H1 (cell line): ENCODE data around the gene CISTR. TPM values are rescaled to one million over a fixed set of nuclear protein-coding genes. Genes with fewer than 3 reads are reported as not detected.

Experiments
- CTCF ChIA-PET: fragments of 300-600 bp; sonication (Branson Sonifier 250); formaldehyde crosslinking; loops from one replicate; lab custom pipeline; 2021; ENCODE audit not compliant: partially characterized antibody; lab: Charles Lee
- POLR2A ChIA-PET: fragments of 300-600 bp; sonication (Branson Sonifier 250); formaldehyde crosslinking; loops from one replicate; lab custom pipeline; 2021; ENCODE audit warnings: inconsistent platforms; ENCODE audit not compliant: partially characterized antibody; lab: Charles Lee
- DNase-seq, 2 experiments: peaks; one replicate each; pipeline versions ENCODE4 v3.0.0 to v3.0.0-alpha.2; 2010 to 2022; ENCODE audit warnings: low spot score in 2 of 2, low read depth in 1 of 2, mixed read lengths in 1 of 2
- FAIRE-seq: peaks from 2 replicates; lab custom pipeline; 2011; peaks lifted over from hg19 to GRCh38; lab: Jason Lieb, UNC
- H2AFZ ChIP-seq: 2 replicates; pipeline ENCODE4 v1.8.1; 2012; ENCODE audit warnings: low read length, inconsistent platforms
- H2AK5ac ChIP-seq: 2 replicates; pipeline ENCODE4 v1.6.1; 2013; ENCODE audit warnings: low read depth, low read length
- H2BK120ac ChIP-seq: replicated peaks from 2 replicates; pipeline ENCODE3; 2013; ENCODE audit warnings: low read depth, low read length, inconsistent platforms
- H2BK12ac ChIP-seq: 2 replicates; pipeline ENCODE4 v1.6.1; 2013; ENCODE audit warnings: low read depth, low read length
- H2BK15ac ChIP-seq: 2 replicates; pipeline ENCODE4 v1.6.1; 2013; ENCODE audit warnings: low read length
- H2BK20ac ChIP-seq: 2 replicates; pipeline ENCODE4 v1.6.1; 2013; ENCODE audit warnings: low read length
- H2BK5ac ChIP-seq: 2 replicates; pipeline ENCODE4 v1.6.1; 2013; ENCODE audit warnings: low read depth, low read length
- H3K14ac ChIP-seq: 2 replicates; pipeline ENCODE4 v1.6.1; 2013; ENCODE audit warnings: inconsistent platforms; ENCODE audit not compliant: insufficient read length
- H3K18ac ChIP-seq: 2 replicates; pipeline ENCODE4 v1.6.1; 2013; ENCODE audit warnings: low read length; ENCODE audit errors: extremely low read depth
- H3K23ac ChIP-seq: 2 replicates; pipeline ENCODE4 v1.6.1; 2013; ENCODE audit warnings: inconsistent platforms; ENCODE audit not compliant: insufficient read length
- H3K23me2 ChIP-seq: 2 replicates; pipeline ENCODE4 v1.6.1; 2013; ENCODE audit warnings: low read depth, low read length
- H3K27ac ChIP-seq: 2 replicates; pipeline ENCODE4 v1.6.1; 2011; ENCODE audit warnings: low read depth, low read length, inconsistent platforms
- H3K27me3 ChIP-seq, 4 experiments: replicated peaks in 1 of 4; 1 replicate in 1 of 4; 2 replicates in 3 of 4; pipeline versions ENCODE4 v1.6.1 to v1.8.1; 2011 to 2013; ENCODE audit warnings: low read length in 3 of 4, mild to moderate bottlenecking in 3 of 4, inconsistent platforms in 2 of 4, mixed read lengths in 2 of 4, moderate library complexity in 1 of 4; ENCODE audit not compliant: control insufficient read depth in 3 of 4, insufficient read depth in 3 of 4; ENCODE audit errors: extremely low read depth in 1 of 4
- H3K36me3 ChIP-seq, 4 experiments: 2 replicates each; pipeline versions ENCODE4 v1.6.1 to v1.8.1; 2011 to 2013; ENCODE audit warnings: mild to moderate bottlenecking in 4 of 4, low read length in 3 of 4, moderate library complexity in 2 of 4, control low read depth in 1 of 4, inconsistent platforms in 1 of 4; ENCODE audit not compliant: insufficient read depth in 4 of 4, control insufficient read depth in 2 of 4
- H3K4ac ChIP-seq: replicated peaks from 2 replicates; pipeline ENCODE3; 2013; ENCODE audit warnings: low read length, low read depth, mixed read lengths, inconsistent platforms; ENCODE audit not compliant: insufficient read length
- H3K4me1 ChIP-seq, 4 experiments: replicated peaks in 1 of 4; 1 replicate in 1 of 4; 2 replicates in 3 of 4; pipeline versions ENCODE4 v1.6.1 to v1.8.1; 2011 to 2013; ENCODE audit warnings: low read length in 3 of 4, inconsistent platforms in 2 of 4, mixed read lengths in 1 of 4; ENCODE audit not compliant: insufficient read depth in 4 of 4, control insufficient read depth in 3 of 4
- H3K4me2 ChIP-seq, 2 experiments: 2 replicates each; pipeline versions ENCODE4 v1.6.1 to v1.8.1; 2011 to 2013; ENCODE audit warnings: low read depth in 2 of 2, low read length in 2 of 2, control low read depth in 1 of 2, inconsistent platforms in 1 of 2, mild to moderate bottlenecking in 1 of 2; ENCODE audit not compliant: insufficient read depth in 1 of 2
- H3K4me3 ChIP-seq, 4 experiments: fragments of 200-600, 300-600 bp in 1 of 4; sonication (generic), shearing (Covaris generic), sonication (Bioruptor Twin) in 1 of 4; 2 replicates each; pipeline versions ENCODE4 v1.5.1 to v1.8.1; 2011 to 2016; ENCODE audit warnings: low read length in 4 of 4, low read depth in 3 of 4, control low read depth in 2 of 4, inconsistent platforms in 2 of 4, mild to moderate bottlenecking in 2 of 4, mixed read lengths in 1 of 4, moderate library complexity in 1 of 4; ENCODE audit not compliant: insufficient read depth in 2 of 4; ENCODE audit errors: extremely low read depth in 1 of 4
- H3K56ac ChIP-seq: replicated peaks from 2 replicates; pipeline ENCODE3; 2013; ENCODE audit warnings: low read depth, mild to moderate bottlenecking, mixed read lengths, low read length, inconsistent platforms; ENCODE audit not compliant: insufficient read length
- H3K79me1 ChIP-seq: 2 replicates; pipeline ENCODE4 v1.6.1; 2013; ENCODE audit warnings: low read depth, low read length, control low read depth
- H3K79me2 ChIP-seq, 2 experiments: 2 replicates each; pipeline versions ENCODE4 v1.6.1 to v1.8.1; 2012 to 2013; ENCODE audit warnings: low read length in 2 of 2, mild to moderate bottlenecking in 2 of 2, inconsistent platforms in 1 of 2; ENCODE audit not compliant: insufficient read depth in 2 of 2, control insufficient read depth in 1 of 2
- H3K9ac ChIP-seq, 4 experiments: replicated peaks in 1 of 4; 1 replicate in 1 of 4; 2 replicates in 3 of 4; pipeline versions ENCODE4 v1.6.1 to v1.8.1; 2011 to 2013; ENCODE audit warnings: low read depth in 3 of 4, low read length in 3 of 4, control low read depth in 2 of 4, mild to moderate bottlenecking in 2 of 4, moderate library complexity in 2 of 4, inconsistent platforms in 1 of 4; ENCODE audit errors: extremely low read depth in 1 of 4
- H3K9me3 ChIP-seq, 2 experiments: 2 replicates each; pipeline versions ENCODE4 v1.6.1 to v1.8.1; 2012 to 2013; ENCODE audit warnings: mild to moderate bottlenecking in 2 of 2, moderate library complexity in 2 of 2, control low read depth in 1 of 2, inconsistent platforms in 1 of 2, low read depth in 1 of 2, low read length in 1 of 2, mixed read lengths in 1 of 2; ENCODE audit not compliant: insufficient read depth in 2 of 2
- H4K20me1 ChIP-seq, 2 experiments: replicated peaks in 1 of 2; 2 replicates each; pipeline versions ENCODE3 to v1.8.1; 2011 to 2013; ENCODE audit warnings: inconsistent platforms in 2 of 2, low read length in 2 of 2, mild to moderate bottlenecking in 1 of 2; ENCODE audit not compliant: insufficient read depth in 2 of 2, control insufficient read depth in 1 of 2
- H4K5ac ChIP-seq: 2 replicates; pipeline ENCODE4 v1.6.1; 2013; ENCODE audit warnings: low read length, low read depth, mixed read lengths, inconsistent platforms; ENCODE audit not compliant: insufficient read length
- H4K8ac ChIP-seq: 2 replicates; pipeline ENCODE4 v1.8.0; 2013; ENCODE audit warnings: mild to moderate bottlenecking, moderate library complexity, low read length, inconsistent platforms; ENCODE audit not compliant: insufficient read depth; ENCODE audit errors: extremely low read depth
- H4K91ac ChIP-seq: replicated peaks from 2 replicates; pipeline ENCODE3; 2013; ENCODE audit warnings: low read length, mixed read lengths, inconsistent platforms; ENCODE audit not compliant: insufficient read length
- ASH2L ChIP-seq: fragments of 200-600, 300-600 bp; sonication (generic); IDR thresholded peaks from one replicate; pipeline ENCODE4 v1.7.1; 2017; ENCODE audit warnings: low read length
- BRCA1 ChIP-seq: IDR thresholded peaks from 2 replicates; pipeline ENCODE4 v1.6.1; 2012; ENCODE audit warnings: low read depth, low read length, improper control_type of control experiment
- CEBPB ChIP-seq: IDR thresholded peaks from 2 replicates; pipeline ENCODE4 v1.6.1; 2012; ENCODE audit warnings: low read depth, low read length
- CTBP2 ChIP-seq: IDR thresholded peaks from 2 replicates; pipeline ENCODE4 v1.7.0; 2011; ENCODE audit warnings: borderline replicate concordance, mild to moderate bottlenecking, moderate library complexity, mixed read lengths, low read length; ENCODE audit not compliant: insufficient read depth, insufficient read length
- EGR1 ChIP-seq: IDR thresholded peaks from 2 replicates; pipeline ENCODE4 v1.6.1; 2011; ENCODE audit warnings: low read depth, low read length, borderline replicate concordance
- GABPA ChIP-seq: IDR thresholded peaks from 2 replicates; pipeline ENCODE4 v1.6.1; 2011; ENCODE audit warnings: mild to moderate bottlenecking, low read length, moderate library complexity, borderline replicate concordance; ENCODE audit not compliant: insufficient read depth
- HDAC2 ChIP-seq, 2 experiments: fragments of 300-600 bp in 1 of 2; sonication (generic) in 1 of 2; IDR thresholded peaks; 2 replicates each; pipeline ENCODE4 v1.6.1; 2011 to 2012; ENCODE audit warnings: low read depth in 2 of 2, low read length in 2 of 2, mild to moderate bottlenecking in 2 of 2, moderate library complexity in 2 of 2, borderline replicate concordance in 1 of 2, inconsistent platforms in 1 of 2
- HDAC6 ChIP-seq: IDR thresholded peaks from one replicate; pipeline ENCODE4 v1.7.1; 2012; ENCODE audit warnings: low read depth, mild to moderate bottlenecking, inconsistent platforms, low read length, moderate library complexity
- JUN ChIP-seq: IDR thresholded peaks from 2 replicates; pipeline ENCODE4 v1.6.1; 2011; ENCODE audit warnings: low read depth, mild to moderate bottlenecking, improper control_type of control experiment, low read length
- KDM4A ChIP-seq: IDR thresholded peaks from one replicate; pipeline ENCODE4 v1.7.1; 2012; ENCODE audit warnings: low read depth, mild to moderate bottlenecking, moderate library complexity, low read length, inconsistent platforms; ENCODE audit not compliant: severe bottlenecking
- MAFK ChIP-seq: IDR thresholded peaks from 2 replicates; pipeline ENCODE4 v1.6.1; 2012; ENCODE audit warnings: low read depth, mild to moderate bottlenecking, improper control_type of control experiment, low read length
- POLR2AphosphoS5 ChIP-seq: IDR thresholded peaks from 2 replicates; pipeline ENCODE4 v1.6.1; 2011; ENCODE audit warnings: low read depth, low read length
- SP4 ChIP-seq: IDR thresholded peaks from 2 replicates; pipeline ENCODE4 v1.6.1; 2012; ENCODE audit warnings: low read length, inconsistent platforms
- SUZ12 ChIP-seq: fragments of 200-600 bp; sonication (generic); IDR thresholded peaks from 2 replicates; pipeline ENCODE4 v1.6.1; 2012; ENCODE audit warnings: mild to moderate bottlenecking, inconsistent platforms, low read length, moderate library complexity, mixed read lengths
- TCF12 ChIP-seq: IDR thresholded peaks from 2 replicates; pipeline ENCODE4 v1.6.1; 2011; ENCODE audit warnings: low read depth, mild to moderate bottlenecking, low read length
- WGBS, 2 experiments: shearing (Covaris generic) in 1 of 2; methylation state at CpG; one replicate each; pipeline versions ENCODE4 v1.1.6 to v1.1.7; 2013 to 2015; ENCODE audit warnings: low lambda C conversion rate in 2 of 2, mixed read lengths in 2 of 2, inconsistent platforms in 1 of 2, low coverage in 1 of 2, missing lambda C conversion rate in 1 of 2; ENCODE audit not compliant: insufficient replicate concordance in 2 of 2, insufficient coverage in 1 of 2, insufficient read length in 1 of 2; ENCODE audit errors: extremely low coverage in 1 of 2, missing lambda C conversion rate in 1 of 2; 5-methylcytosine and 5-hydroxymethylcytosine counted together
- polyA plus RNA-seq, 7 experiments: library from polyadenylated mRNA; depleted of rRNA in 3 of 7; stranded (reverse) in 5 of 7; unstranded in 2 of 7; fragments of >200 nt in 5 of 7; fragments of 200-250 nt in 2 of 7; gene quantifications; 1 replicate in 5 of 7; 2 replicates in 1 of 7; 4 replicates in 1 of 7; pipeline versions ENCODE4 v1.2.1 to v1.2.3, GENCODE V29; 2011 to 2013; ENCODE audit warnings: missing spikeins in 2 of 7, mixed read lengths in 2 of 7
- total RNA-seq: library from RNA; stranded (reverse); fragmentation: NEBNext Ultra II Directional; extraction: Animal tissue kit (Norgen Biotek cat#: 25700); gene quantifications from 2 replicates; pipeline ENCODE4 v1.2.1, GENCODE V29; 2021

The CISTR gene
- total and polyA plus RNA-seq, 2 of the 8 experiments (the other 6 are each of a cell fraction or from before 2014, with no cell fraction given): not detected

DNA sequence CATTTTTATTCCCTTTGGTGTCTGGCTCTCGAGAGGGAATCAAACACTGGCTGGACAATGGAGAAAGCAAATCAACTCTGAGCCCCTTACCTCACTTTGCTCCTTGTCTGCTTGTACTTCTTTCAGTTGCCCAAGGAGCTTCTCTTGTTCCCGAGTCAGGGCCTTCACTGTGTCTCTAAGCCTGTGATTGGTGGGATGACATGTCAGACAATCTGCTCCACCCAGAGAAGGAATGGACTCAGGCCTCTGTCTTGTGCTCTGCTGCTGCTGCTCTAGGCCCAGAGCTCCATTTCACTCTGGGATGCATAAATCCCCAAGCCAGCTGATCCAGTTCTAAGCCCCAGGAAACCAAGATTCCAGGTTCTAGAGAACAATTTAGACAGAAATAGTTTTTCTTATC is 32.1 kb downstream of the CISTR start:
- CTCF ChIA-PET: interaction anchor here (0.9 to 6.3 kb wide), 5 partner anchors 14 to 25 kb away, joined by 3 to 73 read pairs (median 9); no protein-coding TSS in a partner anchor
- WGBS, 2 experiments: 80% methylated on average over 2 of the region's 2 CpGs; no CpG with 5 or more reads in 1 of the 2 experiments
- no peak for TF ChIP-seq CTBP2
- TF ChIP-seq MAFK: no peak
- no peak for TF ChIP-seq POLR2AphosphoS5
- no peak for TF ChIP-seq HDAC2 (IDR thresholded peaks at IDR 0.05; ENCODE audit: borderline replicate concordance in 1 of 2, low read depth in 2 of 2, low read length in 2 of 2)
- no peak for TF ChIP-seq SP4
- no peak for TF ChIP-seq EGR1
- TF ChIP-seq SUZ12: no peak
- TF ChIP-seq HDAC6: no peak
- TF ChIP-seq BRCA1: no peak
- TF ChIP-seq KDM4A: no peak
- TF ChIP-seq JUN: no peak
- TF ChIP-seq ASH2L: no peak
- no peak for TF ChIP-seq TCF12
- TF ChIP-seq CEBPB: no peak
- no peak for TF ChIP-seq GABPA

More for the DNA sequence above, 32.1 kb downstream of the CISTR start:
- H3K4me1 ChIP-seq: no peaks in the 10 kb centered on the region; a peak in 1 of 7 replicates
- no peak overlapping the region for H2BK12ac ChIP-seq
- H4K91ac ChIP-seq: no peak overlapping the region
- H4K8ac ChIP-seq: no peak overlapping the region
- H3K4me2 ChIP-seq: no peak overlapping the region
- H3K23me2 ChIP-seq: no peaks in the 10 kb centered on the region
- H3K4ac ChIP-seq: no peak overlapping the region
- no peaks in the 10 kb centered on the region for H3K27me3 ChIP-seq
- H3K14ac ChIP-seq: no peak overlapping the region
- POLR2A ChIA-PET: interaction anchor here (0.6 to 1.4 kb wide), 3 partner anchors 10 to 16 kb away, joined by 3 to 5 read pairs (median 4); no protein-coding TSS in a partner anchor
- H3K9me3 ChIP-seq: no peaks in the 10 kb centered on the region
- H2AFZ ChIP-seq: no peak overlapping the region
- H3K4me3 ChIP-seq: no peak overlapping the region
- no peak overlapping the region for H4K5ac ChIP-seq
- no peaks in the 10 kb centered on the region; a peak in 1 of 8 replicates for H3K36me3 ChIP-seq
- H2BK5ac ChIP-seq: no peak overlapping the region
- no peak for DNase-seq
- H2BK120ac ChIP-seq: no peak overlapping the region
- H3K79me2 ChIP-seq: no peaks in the 10 kb centered on the region
- no peak overlapping the region for H3K18ac ChIP-seq
- no peak overlapping the region for H3K9ac ChIP-seq
- no peaks in the 10 kb centered on the region for H3K79me1 ChIP-seq
- H3K27ac ChIP-seq: no peak overlapping the region
- H3K23ac ChIP-seq: no peak overlapping the region
- H3K56ac ChIP-seq: no peak overlapping the region
- H2BK15ac ChIP-seq: no peak overlapping the region
- FAIRE-seq: no peak
- no peak overlapping the region for H2BK20ac ChIP-seq
- H2AK5ac ChIP-seq: no peak overlapping the region
- H4K20me1 ChIP-seq: no peaks in the 10 kb centered on the region
